ENCODE data around the gene WBP2. TPM values are rescaled to one million over a fixed set of nuclear protein-coding genes. Genes with fewer than 3 reads are reported as not detected.

Gene WBP2
- total and polyA plus RNA-seq, 9 of the 15 experiments (the other 6 are each of a cell fraction or from before 2014, with no cell fraction given), result 2.2 to 74.3 (median 20.0) TPM

- TF ChIP-seq BCLAF1 (IDR thresholded peaks at IDR 0.05; ENCODE audit: borderline replicate concordance in 1 of 2, control insufficient read depth in 1 of 2, low read depth in 2 of 2, low read length in 1 of 2) (peak in 1 of 2 experiments; percentile 68; a peak in 1 of 4 replicates), SIX5 (IDR thresholded peaks at IDR 0.05; ENCODE audit: borderline replicate concordance in 1 of 2, insufficient read depth in 1 of 2, low read depth in 1 of 2, low read length in 2 of 2) (peak; percentile 96 to 97), FOSL1 (tag; conservative IDR thresholded peaks at IDR 0.05) (peak; percentile 33; the same call in 1 of the 2 replicates), MBD2 (IDR thresholded peaks at IDR 0.05; ENCODE audit: borderline replicate concordance, low read depth) (peak; percentile 88), TEAD2 (tag; IDR thresholded peaks at IDR 0.05) (no peak), CTCFL (IDR thresholded peaks at IDR 0.05; ENCODE audit: borderline replicate concordance, insufficient read depth, low read depth, low read length, poor library complexity, severe bottlenecking) (peak; percentile 81), E2F6 (IDR thresholded peaks at IDR 0.05; ENCODE audit: borderline replicate concordance in 1 of 2, extremely low read depth in 1 of 2, insufficient read depth in 1 of 2, insufficient read length in 1 of 2, low read depth in 1 of 2, low read length in 1 of 2, poor library complexity in 1 of 2, severe bottlenecking in 1 of 2) (peak; percentile 66 to 70)
These were observed at the start of gene WBP2 (continued) for GRCh38 chr17:75855310-75856061.

Data from K562 (cell line).